GM18517 (cell line): Measurements from ENCODE around the gene LNPEP.

ENCODE experiments used
- ATAC-seq: cut with Tn5 transposase; IDR thresholded peaks from one replicate; pipeline ENCODE4 v1.9.1; 2021; ENCODE audit warnings: mild to moderate bottlenecking, moderate library complexity; ENCODE audit not compliant: unreplicated experiment

The LNPEP gene

DNA sequence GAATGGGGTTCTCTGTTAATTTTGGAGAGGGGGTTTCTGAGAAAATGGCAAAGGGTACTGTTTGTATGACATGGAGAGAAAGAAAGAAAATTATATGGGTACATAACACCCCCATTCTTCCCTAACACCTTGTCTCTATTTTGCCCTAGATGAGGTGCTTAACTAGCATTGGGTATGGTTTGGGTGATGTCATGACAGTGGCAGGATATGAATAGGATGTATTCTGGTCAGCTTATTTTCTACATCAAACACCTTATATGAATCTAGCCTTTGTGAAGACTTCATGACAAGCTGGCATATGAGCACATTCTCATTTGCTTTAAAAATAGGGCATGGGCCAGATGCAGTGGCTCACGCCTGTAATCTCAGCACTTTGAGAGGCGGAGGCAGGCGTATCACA is 58.6 kb downstream of the LNPEP start:
- no peak for ATAC-seq

DNA sequence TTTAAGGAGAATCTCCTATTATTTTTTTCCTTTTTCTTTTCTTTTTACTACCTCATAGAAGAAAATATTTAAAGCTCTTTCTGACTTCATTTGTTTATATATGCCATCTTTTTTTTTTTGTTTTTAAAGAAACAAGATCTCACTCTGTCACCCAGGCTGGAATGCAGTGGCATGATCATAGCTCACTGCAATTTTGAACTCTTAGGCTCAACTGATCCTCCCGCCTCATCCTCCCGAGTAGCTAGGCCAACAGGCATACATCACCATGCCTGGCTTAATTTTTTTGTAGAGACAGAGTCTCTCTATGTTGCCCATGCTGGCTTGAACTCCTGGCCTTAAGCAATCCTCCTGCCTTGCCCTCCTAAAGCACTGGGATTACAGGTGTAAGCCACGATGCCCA is 59.5 kb downstream of the LNPEP start:
- ATAC-seq: no peak

DNA sequence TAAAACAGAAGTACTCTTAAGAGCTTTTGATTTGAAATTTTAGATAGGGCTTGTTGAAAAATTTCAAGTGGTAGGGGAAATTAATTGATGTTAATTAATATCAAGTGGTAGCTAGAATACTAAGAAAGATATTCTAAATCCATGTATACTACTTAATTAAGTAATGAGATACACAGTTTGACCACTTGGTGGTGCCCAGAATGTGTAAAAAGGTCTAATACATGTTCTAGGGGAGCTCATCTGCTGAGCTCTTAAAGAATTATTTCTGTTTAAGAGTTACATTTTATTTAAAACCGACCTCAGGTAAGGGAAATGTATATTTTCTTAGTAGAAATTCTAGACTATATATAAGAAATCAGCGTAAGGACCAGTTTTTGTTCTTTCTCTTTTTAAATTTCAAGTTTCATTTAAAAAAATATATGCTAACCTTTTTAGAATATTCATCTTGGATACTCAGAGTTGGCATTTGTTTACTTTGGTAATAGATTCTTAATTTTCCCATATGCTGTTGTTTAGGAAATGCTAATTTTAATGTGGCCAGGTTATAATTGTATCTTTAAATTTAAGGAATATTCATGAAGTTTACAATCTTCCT is 61.5 kb downstream of the LNPEP start:
- ATAC-seq: peak; percentile 62

DNA sequence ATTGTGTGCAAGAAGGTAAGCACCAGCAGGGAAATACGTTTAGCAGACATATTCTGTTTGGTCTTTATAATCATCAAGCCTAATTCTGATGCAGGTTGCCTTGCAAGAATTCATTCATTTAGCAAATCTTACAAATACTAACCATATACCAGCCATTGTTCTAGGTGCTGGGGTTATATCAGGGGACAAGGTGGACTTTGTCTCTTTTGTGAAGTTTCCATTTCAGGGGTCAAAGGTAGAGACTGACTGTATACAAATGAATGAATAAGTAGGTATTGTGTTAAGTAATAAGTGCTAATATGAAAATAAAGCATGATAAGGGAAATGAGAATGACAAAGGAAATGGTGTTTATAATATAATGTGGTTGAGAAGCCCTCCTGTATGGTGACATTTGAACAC is 64.0 kb downstream of the LNPEP start:
- no peak for ATAC-seq

DNA sequence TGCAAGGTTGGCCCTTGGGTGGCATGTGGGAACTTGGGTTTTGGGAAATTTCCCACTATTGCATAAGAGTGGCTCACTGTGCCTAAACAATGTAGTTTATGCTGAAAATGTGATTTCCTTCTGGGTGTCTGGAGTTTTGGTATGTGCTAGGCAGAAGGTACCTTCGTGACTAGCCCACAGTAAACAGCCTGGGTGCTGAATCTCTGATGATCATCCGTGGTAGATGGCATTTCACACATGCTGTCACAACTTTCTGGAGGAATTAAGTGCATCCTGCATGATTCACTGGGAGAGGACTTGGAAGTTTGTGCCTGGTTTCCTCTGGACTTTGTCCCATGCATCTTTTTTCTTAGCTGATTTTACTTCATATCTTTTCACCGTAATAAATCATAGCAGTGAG is 64.5 kb downstream of the LNPEP start:
- ATAC-seq: no peak

DNA sequence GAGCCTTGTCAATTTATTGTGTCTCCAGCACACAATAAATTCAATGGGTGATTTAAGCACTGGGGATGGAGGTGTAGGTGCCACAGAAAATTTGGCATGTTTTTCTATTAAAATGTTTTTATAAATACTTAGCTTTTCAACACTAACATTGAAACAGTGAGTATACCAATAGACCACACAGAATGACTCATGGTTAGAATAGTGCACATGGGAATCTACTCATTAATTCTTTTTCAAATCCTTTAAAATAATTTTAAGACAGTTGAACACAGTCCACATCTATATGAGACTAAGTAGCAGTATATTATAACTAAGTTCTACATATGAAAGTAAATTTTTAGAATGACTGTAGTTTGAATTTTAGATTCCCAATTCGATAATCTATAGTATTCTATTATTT is 67.1 kb downstream of the LNPEP start:
- ATAC-seq: no peak

DNA sequence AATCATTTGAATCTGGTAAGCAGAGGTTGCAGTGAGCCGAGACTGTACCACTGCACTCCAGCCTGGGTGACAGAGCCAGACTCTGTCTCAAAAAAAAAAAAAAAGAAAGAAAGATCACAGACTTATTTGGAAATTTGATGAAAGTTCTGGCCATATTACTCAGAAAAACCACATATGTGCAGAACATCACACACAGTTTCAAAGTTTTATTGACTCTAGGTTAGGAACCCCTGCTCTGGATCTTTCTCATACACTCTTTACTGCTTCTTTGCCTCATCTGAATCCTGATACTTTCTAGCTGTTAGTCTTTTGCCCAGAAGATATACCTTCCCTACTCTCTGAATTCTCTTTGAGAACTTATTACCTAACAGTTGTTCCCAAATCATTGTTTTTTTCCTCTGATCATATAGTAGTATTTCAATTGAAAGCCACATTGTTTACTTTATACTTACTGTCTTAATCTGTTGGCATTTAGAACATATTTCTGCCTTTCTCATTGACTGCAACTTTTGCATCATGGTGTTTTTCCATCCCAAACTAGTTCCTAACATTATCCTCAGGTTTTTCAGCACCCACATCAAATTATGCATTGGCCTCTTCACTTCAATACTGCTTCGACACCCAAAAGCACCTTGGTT is 68.7 kb downstream of the LNPEP start:
- no peak for ATAC-seq

DNA sequence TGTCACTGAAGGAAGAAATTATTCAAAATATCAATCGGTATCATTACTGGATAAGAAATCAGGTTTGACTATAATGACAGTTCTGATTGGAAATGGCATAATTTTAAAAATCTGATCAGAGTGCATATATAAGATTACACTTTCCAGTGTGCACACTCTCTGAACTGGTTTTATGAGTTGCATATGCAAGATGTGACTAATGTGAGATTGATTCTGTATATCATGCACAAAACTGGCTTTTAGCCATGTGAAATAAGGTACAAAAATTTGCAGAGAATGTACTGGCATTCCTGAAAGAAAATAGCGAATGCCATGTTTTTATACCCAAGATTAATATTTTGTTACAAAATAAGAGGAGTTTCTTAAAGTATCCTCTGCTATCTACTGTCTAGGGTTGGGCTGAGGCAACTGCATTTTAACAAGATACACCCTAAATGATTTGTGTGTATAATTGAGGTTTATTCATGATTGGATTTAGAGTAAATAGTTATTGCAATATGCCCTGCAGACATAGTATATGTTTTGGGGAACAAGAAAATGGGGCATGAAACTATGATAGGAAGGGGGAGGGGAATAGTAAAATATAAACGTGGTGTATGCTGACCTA is 70.7 kb downstream of the LNPEP start:
- no peak for ATAC-seq

DNA sequence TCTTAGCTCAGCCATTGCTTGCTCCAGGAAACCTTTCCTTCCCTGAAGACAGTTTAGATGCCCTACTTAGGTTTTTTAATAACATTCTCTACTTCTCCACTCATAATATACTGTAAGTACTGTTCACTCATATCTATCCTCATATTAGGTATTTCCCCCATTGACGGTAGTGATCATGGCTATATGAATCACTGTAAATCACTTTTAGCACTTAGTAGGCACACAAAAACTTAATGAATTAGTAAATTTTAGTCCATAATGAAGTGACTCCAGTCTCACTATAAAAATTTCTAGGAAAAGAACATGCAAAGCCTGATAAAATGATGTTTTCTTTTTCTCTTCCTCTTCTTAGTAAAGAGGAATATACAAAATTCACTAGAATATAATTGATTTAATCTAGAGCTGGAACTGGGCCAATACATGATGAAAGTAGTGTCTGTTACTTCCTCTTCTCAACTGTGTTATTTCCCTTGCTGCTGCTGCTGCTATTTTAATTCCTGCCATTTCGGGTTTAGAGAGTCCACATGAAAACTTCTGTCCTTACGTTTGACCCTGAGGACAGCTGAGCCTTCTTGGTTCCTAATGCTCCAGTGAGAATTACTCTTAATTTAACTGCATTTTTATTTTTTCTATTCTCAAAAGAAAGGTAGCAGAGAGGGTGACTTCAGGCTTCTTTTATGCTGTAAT is 73.5 kb downstream of the LNPEP start:
- ATAC-seq: peak; percentile 62

DNA sequence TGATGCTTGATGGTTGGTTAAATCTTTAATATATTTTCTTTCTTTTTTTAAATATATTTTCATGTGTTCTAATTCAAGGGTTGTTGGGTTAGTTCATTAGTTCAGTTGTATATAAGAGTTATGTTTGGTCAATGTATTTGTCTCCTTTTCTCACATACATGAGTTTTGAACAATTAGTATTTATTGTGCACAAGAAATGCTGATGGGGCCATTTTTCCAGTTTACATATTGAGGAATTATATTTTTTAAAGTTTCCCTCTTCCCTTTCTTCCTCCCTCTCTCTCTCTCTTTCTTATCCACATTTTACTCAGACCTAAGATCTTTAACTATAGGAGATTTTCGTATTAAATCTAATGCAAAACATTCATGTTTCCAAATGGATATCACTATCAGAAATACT is 74.0 kb downstream of the LNPEP start:
- no peak for ATAC-seq

DNA sequence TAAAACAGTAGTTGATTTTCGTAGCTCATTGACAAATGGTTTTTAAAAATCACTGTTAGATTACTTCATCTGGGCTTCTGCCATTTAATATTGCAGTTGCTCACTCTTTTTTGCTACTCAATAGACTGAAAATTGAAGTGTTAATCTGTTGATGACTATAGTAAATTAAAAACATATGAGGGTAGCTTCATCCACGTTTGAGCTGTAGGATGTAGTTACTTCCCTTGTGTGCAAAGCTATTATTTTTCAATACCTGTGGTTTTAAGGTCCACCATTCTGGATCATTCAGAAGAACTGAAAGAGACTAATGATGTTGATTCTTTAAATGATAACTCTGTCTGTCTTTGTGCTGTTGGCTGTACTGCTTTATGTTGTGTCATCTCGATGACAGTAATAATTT is 74.7 kb downstream of the LNPEP start:
- no peak for ATAC-seq

DNA sequence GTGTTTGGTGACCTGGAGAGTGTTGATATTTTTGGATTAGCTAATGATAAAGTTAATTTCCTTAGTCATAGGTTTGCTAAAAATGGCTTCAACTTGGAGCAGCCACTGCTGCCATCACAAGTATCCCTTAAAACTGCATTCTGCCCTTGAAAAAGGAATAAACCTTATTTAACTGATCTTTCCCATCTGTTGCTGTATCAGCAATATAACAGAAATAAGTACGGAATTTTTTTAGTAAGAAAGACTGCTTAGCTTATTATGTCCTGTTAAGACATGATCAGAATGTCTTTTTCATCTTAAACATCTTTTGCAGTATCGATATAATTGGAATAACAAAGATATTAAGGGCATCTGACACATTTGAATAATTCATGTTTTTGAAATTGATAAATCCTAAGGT is 75.7 kb downstream of the LNPEP start:
- ATAC-seq: no peak

DNA sequence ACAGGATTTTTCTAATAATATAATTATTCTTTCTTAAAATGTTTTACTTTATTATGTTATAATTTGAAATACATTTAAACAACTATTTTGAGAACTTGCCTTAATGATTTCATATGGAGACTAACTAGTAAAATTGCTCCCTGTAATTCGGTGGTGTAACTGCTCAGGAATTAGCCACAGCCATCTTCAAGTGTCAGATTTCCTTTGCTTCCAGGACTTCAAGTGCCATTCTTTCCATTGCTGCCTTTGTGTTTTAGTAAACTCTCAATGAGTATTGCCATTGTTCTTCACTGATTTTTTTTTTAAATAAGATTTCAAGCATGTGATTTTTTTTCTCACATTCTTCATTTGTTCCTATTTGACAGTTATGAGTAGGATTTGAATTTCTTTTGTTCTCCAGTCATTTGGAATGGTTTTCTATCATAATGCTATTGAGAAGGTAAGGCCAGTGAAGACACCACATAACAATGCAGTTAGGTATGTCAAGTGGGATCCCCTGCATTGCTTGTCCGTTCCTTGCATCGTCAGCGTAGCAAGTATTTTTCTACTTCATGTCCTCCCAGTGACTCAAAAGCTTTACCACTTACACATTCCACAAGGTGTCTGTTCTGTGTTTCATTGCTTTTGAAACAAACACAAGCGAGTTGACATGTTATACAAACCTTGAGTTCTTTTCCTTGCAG is 83.7 kb downstream of the LNPEP start:
- no peak for ATAC-seq

DNA sequence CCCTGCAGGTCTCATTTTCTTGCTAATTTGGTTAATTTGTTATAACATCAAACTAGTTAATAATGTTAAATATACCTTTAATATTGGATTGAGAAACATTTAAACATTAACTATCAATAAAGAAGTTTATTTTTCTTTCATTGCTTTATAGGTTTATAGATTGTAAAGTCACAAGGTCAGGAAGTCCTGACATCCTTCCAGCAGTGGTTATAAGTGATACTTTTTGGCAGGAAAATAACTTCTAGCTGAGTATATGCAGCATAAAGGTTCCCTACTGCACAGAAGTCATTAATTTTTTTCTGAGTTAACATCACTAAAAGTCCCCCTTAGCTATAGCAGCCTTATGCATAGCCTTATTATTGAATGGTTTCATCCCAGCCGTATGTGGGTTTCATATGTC is 85.5 kb downstream of the LNPEP start:
- ATAC-seq: no peak

DNA sequence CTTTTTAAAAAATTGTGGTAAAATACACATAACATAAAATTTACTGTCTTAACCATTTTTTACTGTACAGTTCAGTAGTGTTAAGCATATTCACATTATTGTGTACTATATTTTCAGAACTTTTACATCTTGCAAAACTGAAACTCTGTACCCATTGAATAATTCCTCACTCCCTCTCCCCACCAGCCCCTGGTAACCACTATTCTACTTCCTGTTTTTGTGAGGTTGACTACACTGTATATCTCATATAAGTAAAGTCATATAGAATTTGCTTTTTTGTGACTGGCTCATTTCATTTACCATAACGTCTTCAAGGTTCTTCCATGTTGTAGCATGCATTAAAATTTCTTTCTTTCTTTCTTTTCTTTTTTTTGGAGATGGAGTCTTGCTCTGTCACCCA is 87.0 kb downstream of the LNPEP start:
- ATAC-seq: peak; percentile 53

DNA sequence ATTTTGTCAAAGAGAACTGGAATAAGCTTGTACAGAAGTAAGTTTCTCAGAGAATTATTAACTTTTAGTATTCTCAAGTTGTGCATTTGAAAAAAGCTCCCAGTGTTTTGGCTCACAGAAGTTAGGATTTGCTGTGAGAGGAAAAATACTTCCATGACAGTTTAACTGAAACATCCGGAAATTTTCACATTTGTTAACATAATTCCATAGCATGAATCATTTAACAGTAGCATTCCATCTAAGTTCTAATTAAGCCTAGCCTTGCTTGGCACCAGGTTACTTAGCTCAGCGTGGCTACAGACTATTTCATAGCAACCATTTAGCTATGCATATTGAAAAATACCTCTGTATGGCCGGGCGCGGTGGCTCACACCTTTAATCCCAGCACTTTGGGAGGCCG is 90.8 kb downstream of the LNPEP start:
- no peak for ATAC-seq

DNA sequence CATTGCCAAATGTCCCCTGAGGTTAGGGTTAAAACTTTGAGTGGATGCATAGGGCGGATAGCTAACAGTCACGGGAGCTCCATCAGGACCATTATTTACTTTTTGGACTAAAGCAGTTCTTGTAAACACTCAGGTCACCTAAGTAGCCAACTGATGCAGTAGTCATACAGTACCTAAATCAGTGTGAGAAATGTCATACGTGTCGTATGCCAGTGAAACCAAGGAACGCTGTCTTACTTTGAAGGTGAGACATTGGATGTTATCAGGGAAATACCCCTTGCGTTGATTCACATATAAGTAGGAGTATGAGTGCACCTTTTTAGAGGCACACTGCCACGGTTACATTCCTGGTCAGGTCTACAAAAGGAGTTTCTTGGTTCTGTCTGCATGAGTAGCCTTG is 101.9 kb downstream of the LNPEP start:
- ATAC-seq: no peak

DNA sequence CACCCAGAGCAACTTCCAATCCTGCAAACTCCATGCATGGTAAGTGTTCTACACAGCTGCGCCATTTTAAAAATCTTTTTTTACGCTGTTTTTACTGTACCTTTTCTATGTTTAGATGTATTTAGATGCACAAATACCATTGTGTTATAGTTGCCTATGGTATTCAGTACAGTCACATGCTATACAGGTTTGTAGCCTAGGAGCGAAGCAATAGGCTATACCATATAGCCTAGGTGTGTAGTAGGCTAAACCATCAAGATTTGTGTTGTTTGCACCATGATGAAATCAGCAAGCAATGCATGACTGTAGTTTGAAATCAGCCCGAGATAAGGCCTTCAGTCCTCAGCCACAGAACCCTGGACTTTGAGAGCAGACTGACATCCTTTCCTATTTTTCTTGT is 105.4 kb downstream of the LNPEP start:
- ATAC-seq: no peak

DNA sequence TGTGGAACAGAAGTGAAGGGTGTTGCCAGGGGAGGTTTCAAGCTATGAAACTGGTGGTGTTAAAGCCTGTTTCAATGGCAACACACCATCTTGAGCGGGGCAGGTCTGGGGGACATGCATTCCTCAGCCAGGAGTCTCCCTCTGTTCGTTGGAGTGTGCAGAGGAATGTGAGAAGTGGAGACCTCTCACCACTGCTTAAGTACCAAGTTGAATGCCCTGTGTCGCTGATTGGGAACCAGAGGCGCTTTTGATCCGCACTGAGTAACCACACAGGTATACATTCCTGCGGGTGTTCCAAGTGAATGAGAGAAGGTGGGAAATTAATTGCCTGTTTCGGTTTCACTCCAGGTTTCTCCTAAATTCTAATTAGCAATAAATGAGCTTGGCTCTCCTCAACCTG is 107.1 kb downstream of the LNPEP start:
- ATAC-seq: no peak

DNA sequence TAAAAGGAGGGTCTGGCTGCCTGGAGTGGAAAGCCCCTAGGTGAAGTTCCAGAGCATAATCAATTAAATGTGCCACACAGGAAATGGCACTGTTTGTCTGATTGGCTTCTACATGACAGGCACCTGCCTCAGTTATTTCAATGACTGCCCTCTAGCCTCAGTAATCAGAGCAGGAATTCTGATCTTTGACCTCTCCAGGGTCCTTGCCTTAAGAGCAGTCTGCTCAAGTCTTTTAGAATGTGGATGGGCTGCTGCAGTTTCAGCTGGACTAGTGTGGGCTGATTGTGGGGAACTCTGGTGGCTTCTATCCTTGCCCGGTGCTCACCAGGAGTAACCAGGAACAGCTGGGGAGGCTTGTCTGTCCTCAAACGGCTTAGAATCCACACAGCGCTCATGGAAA is 107.6 kb downstream of the LNPEP start:
- no peak for ATAC-seq

DNA sequence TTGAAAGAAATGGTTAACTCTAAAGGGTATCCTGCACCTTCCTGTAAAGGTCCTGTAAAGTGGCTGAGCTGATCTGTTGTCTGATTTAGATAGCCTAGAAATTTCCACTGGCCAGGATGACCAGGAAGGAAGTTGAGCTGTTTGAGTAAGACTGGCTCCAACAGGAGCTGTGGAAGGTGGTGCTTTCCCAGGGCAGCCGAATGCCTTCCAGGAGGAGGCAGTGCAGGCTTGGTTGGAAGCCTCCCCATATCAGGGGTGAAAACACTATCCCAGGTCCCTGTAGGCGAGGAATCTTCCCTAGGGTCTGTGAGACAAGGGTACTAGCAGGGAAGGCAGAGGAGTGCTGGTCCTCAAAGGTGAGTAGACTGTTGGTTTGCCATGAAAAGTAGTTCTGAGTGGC is 108.2 kb downstream of the LNPEP start:
- no peak for ATAC-seq
